IMR-90 (cell line): Measurements from ENCODE around the gene DDAH2. TPM values are rescaled to one million over a fixed set of nuclear protein-coding genes. Genes with fewer than 3 reads are reported as not detected.

Experiments
- ATAC-seq: fragments of 200-7000 bp; cut with Tn5 transposase; 2 replicates; pipeline ENCODE4 v1.9.1; 2020; ENCODE audit warnings: low read depth, mild to moderate bottlenecking, moderate library complexity
- BruUV-seq: library from RNA; stranded (reverse); fragments of 400-500 nt; replicated peaks from 2 replicates; lab custom pipeline; 2021; lab: Mats Ljungman, UMichigan
- CTCF ChIA-PET: fragments of 300-600 bp; formaldehyde crosslinking; extraction: SDS; loops from one replicate; lab custom pipeline; 2021; ENCODE audit warnings: antibody characterized with exemption; lab: Yijun Ruan, JAX
- POLR2A ChIA-PET: fragments of 300-600 bp; sonication (Branson Sonifier 250); formaldehyde crosslinking; loops from one replicate; lab custom pipeline; 2022; ENCODE audit warnings: antibody characterized with exemption; ENCODE audit not compliant: unreplicated experiment; lab: Charles Lee
- DNase-seq: peaks from one replicate; pipeline ENCODE4 v3.0.0; 2013
- H2AFZ ChIP-seq: replicated peaks from 2 replicates; pipeline ENCODE3; 2013; ENCODE audit warnings: low read length, mild to moderate bottlenecking; ENCODE audit not compliant: poor library complexity
- H2AK5ac ChIP-seq: 2 replicates; pipeline ENCODE4 v1.6.1; 2013; ENCODE audit warnings: low read depth, low read length, inconsistent platforms
- H2AK9ac ChIP-seq: replicated peaks from 2 replicates; pipeline ENCODE3; 2013; ENCODE audit warnings: mild to moderate bottlenecking, low read depth, low read length, moderate library complexity; ENCODE audit not compliant: poor library complexity
- H2BK120ac ChIP-seq: 2 replicates; pipeline ENCODE4 v1.6.1; 2013; ENCODE audit warnings: low read depth, low read length, inconsistent platforms
- H2BK15ac ChIP-seq: 3 replicates; pipeline ENCODE4 v1.6.1; 2013; ENCODE audit warnings: low read depth, low read length, inconsistent platforms
- H2BK20ac ChIP-seq: 2 replicates; pipeline ENCODE4 v1.6.1; 2013; ENCODE audit warnings: low read depth, mild to moderate bottlenecking, inconsistent platforms, low read length, moderate library complexity
- H2BK5ac ChIP-seq: 2 replicates; pipeline ENCODE4 v1.6.1; 2013; ENCODE audit warnings: mild to moderate bottlenecking, low read depth, low read length, inconsistent platforms; ENCODE audit not compliant: poor library complexity, severe bottlenecking
- H3K14ac ChIP-seq: replicated peaks from 2 replicates; pipeline ENCODE4 v1.6.1; 2013; ENCODE audit warnings: low read depth, low read length, inconsistent platforms
- H3K18ac ChIP-seq: 2 replicates; pipeline ENCODE4 v1.6.1; 2013; ENCODE audit warnings: low read depth, low read length, control low read depth
- H3K23ac ChIP-seq: 2 replicates; pipeline ENCODE4 v1.6.1; 2013; ENCODE audit warnings: low read depth, low read length, inconsistent platforms
- H3K27ac ChIP-seq: 2 replicates; pipeline ENCODE4 v1.5.1; 2013; ENCODE audit warnings: mild to moderate bottlenecking, control low read depth, low read length; ENCODE audit not compliant: insufficient read depth
- H3K27me3 ChIP-seq: 2 replicates; pipeline ENCODE4 v1.6.1; 2013; ENCODE audit warnings: low read length; ENCODE audit not compliant: control insufficient read depth, insufficient read depth
- H3K36me3 ChIP-seq: 2 replicates; pipeline ENCODE4 v1.6.1; 2013; ENCODE audit warnings: low read length, mixed read lengths; ENCODE audit not compliant: control insufficient read depth, insufficient read depth
- H3K4ac ChIP-seq: 2 replicates; pipeline ENCODE4 v1.6.1; 2013; ENCODE audit warnings: low read depth, low read length, inconsistent platforms
- H3K4me1 ChIP-seq: 2 replicates; pipeline ENCODE4 v1.6.1; 2013; ENCODE audit warnings: low read length, mixed read lengths; ENCODE audit not compliant: control insufficient read depth, insufficient read depth
- H3K4me2 ChIP-seq: 2 replicates; pipeline ENCODE4 v1.6.1; 2013; ENCODE audit warnings: low read depth, mild to moderate bottlenecking, control low read depth, low read length, moderate library complexity
- H3K4me3 ChIP-seq: 2 replicates; pipeline ENCODE4 v1.5.1; 2013; ENCODE audit warnings: low read depth, mild to moderate bottlenecking, control low read depth, low read length, moderate library complexity; ENCODE audit not compliant: insufficient read depth
- H3K56ac ChIP-seq: 2 replicates; pipeline ENCODE4 v1.6.1; 2013; ENCODE audit warnings: low read length, inconsistent platforms; ENCODE audit not compliant: insufficient read depth; ENCODE audit errors: extremely low read depth
- H3K79me1 ChIP-seq, 2 experiments: 2 replicates each; pipeline ENCODE4 v1.6.1; 2013; ENCODE audit warnings: low read length in 2 of 2, inconsistent platforms in 1 of 2, low read depth in 1 of 2
- H3K9ac ChIP-seq: 2 replicates; pipeline ENCODE4 v1.6.1; 2013; ENCODE audit warnings: low read depth, low read length, control low read depth
- H3K9me1 ChIP-seq: 2 replicates; pipeline ENCODE4 v1.6.1; 2013; ENCODE audit warnings: low read length, inconsistent platforms; ENCODE audit not compliant: insufficient read depth
- H3K9me3 ChIP-seq: 2 replicates; pipeline ENCODE4 v1.6.1; 2013; ENCODE audit warnings: low read length; ENCODE audit not compliant: control insufficient read depth, insufficient read depth
- H4K20me1 ChIP-seq: 2 replicates; pipeline ENCODE4 v1.6.1; 2013; ENCODE audit warnings: low read length, inconsistent platforms; ENCODE audit not compliant: insufficient read depth
- H4K5ac ChIP-seq: 2 replicates; pipeline ENCODE4 v1.6.1; 2013; ENCODE audit warnings: mild to moderate bottlenecking, low read depth, low read length, control low read depth
- H4K8ac ChIP-seq, 2 experiments: 2 replicates each; pipeline ENCODE4 v1.6.1; 2013; ENCODE audit warnings: low read depth in 2 of 2, low read length in 2 of 2, control low read depth in 1 of 2, inconsistent platforms in 1 of 2
- H4K91ac ChIP-seq: 2 replicates; pipeline ENCODE4 v1.6.1; 2013; ENCODE audit warnings: low read depth, low read length, inconsistent platforms; ENCODE audit not compliant: insufficient read depth
- BHLHE40 ChIP-seq: fragments of 150-350 bp; IDR thresholded peaks from 2 replicates; pipeline ENCODE4 v1.6.1; 2016; ENCODE audit warnings: mild to moderate bottlenecking, low read depth, low read length
- CEBPB ChIP-seq: IDR thresholded peaks from 2 replicates; pipeline ENCODE4 v1.6.1; 2012; ENCODE audit warnings: low read depth, low read length, improper control_type of control experiment
- CHD1 ChIP-seq: IDR thresholded peaks from 2 replicates; pipeline ENCODE4 v1.6.1; 2012; ENCODE audit warnings: low read depth, low read length, improper control_type of control experiment
- FOS ChIP-seq: fragments of 150-350 bp; IDR thresholded peaks from 2 replicates; pipeline ENCODE4 v1.6.1; 2016; ENCODE audit warnings: low read depth, low read length
- MAFK ChIP-seq: IDR thresholded peaks from 2 replicates; pipeline ENCODE4 v1.6.1; 2012; ENCODE audit warnings: low read depth, low read length, improper control_type of control experiment
- MAZ ChIP-seq: IDR thresholded peaks from 2 replicates; pipeline ENCODE4 v1.6.1; 2012; ENCODE audit warnings: low read depth, mild to moderate bottlenecking, low read length, improper control_type of control experiment, moderate library complexity, borderline replicate concordance
- NFE2L2 ChIP-seq: fragments of 150-350 bp; IDR thresholded peaks from 2 replicates; pipeline ENCODE4 v1.6.1; 2016; ENCODE audit warnings: low read depth, mild to moderate bottlenecking, low read length
- RAD21 ChIP-seq: IDR thresholded peaks from 2 replicates; pipeline ENCODE4 v1.6.1; 2012; ENCODE audit warnings: low read length, improper control_type of control experiment
- RCOR1 ChIP-seq: IDR thresholded peaks from 2 replicates; pipeline ENCODE4 v1.6.1; 2012; ENCODE audit warnings: mild to moderate bottlenecking, low read length, improper control_type of control experiment; ENCODE audit not compliant: insufficient replicate concordance
- SMC3 ChIP-seq: fragments of 150-350 bp; IDR thresholded peaks from 2 replicates; pipeline ENCODE4 v1.6.1; 2016; ENCODE audit warnings: low read depth, mild to moderate bottlenecking, antibody characterized with exemption, low read length, moderate library complexity
- WGBS, 2 experiments: methylation state at CpG; one replicate each; pipeline versions ENCODE4 v1.1.5 to v1.1.7; 2013; ENCODE audit warnings: missing lambda C conversion rate in 2 of 2; ENCODE audit not compliant: insufficient read length in 1 of 2; ENCODE audit errors: extremely low coverage in 2 of 2; 5-methylcytosine and 5-hydroxymethylcytosine counted together
- dilution Hi-C: fragments of 300-500 bp; cut with HindIII; formaldehyde crosslinking; loops from one replicate; pipeline ENCODE4 v1.14.3; 2018; ENCODE audit warnings: low sequenced_read_pairs; ENCODE audit not compliant: unreplicated experiment
- in situ Hi-C: fragments of 300-500 bp; cut with MboI; formaldehyde crosslinking; loops from 3 replicates; pipeline ENCODE4 v1.14.3; 2019; ENCODE audit warnings: low sequenced_read_pairs, inconsistent platforms, mixed read lengths
- intact Hi-C: fragments of 100-400 bp; cut with micrococcal nuclease; formaldehyde crosslinking; loops from 2 replicates; pipeline ENCODE4 v1.10.0; 2022
- polyA plus RNA-seq, 3 experiments: library from polyadenylated mRNA; depleted of rRNA; stranded (reverse); fragments of >200 nt; gene quantifications; 2 replicates each; pipeline ENCODE4 v1.2.3, GENCODE V29; 2012; ENCODE audit warnings: low replicate concordance in 1 of 3
- total RNA-seq: library from RNA; depleted of rRNA; stranded (reverse); fragments of >200 nt; gene quantifications from 2 replicates; pipeline ENCODE4 v1.2.3, GENCODE V29; 2012
- TF ChIP-seq, protein P1 (sequence below): conservative IDR thresholded peaks from 2 replicates; pipeline ENCODE4 v1.5.1; 2012; ENCODE audit warnings: mild to moderate bottlenecking, low read depth, low read length, improper control_type of control experiment
- TF ChIP-seq, protein P2 (sequence below): fragments of 150-350 bp; IDR thresholded peaks from 2 replicates; pipeline ENCODE4 v1.6.1; 2016; ENCODE audit warnings: low read depth, mild to moderate bottlenecking, low read length, moderate library complexity, borderline replicate concordance
- TF ChIP-seq, protein P3 (sequence below): fragments of 150-350 bp; IDR thresholded peaks from 2 replicates; pipeline ENCODE4 v1.6.1; 2017; ENCODE audit warnings: mild to moderate bottlenecking, antibody characterized with exemption, low read length, low read depth

DDAH2 gene
- total and polyA plus RNA-seq, 2 of the 4 experiments (the other 2 are of a cell fraction) = 40.7 to 57.9 TPM

DNA sequence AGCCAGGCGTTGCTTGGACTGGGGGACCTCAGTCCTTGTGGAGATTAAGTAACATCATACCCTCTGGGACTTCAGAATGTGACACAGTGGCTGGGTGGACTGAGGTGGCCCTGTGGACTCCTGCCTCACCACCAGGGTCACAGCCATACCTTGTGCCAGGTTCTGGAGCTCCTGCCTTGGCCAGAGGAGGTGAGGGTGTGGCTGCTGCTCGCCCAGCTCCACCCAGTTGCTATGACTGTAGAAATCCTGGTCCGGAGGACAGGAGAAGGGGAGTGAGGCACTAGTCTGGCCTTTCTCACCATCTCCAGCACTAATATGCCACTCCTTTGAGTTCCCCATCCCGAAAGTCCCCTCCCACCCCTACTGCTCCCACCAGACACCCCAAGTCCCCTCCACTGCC lies 46.1 kb upstream of the DDAH2 start:
- intact Hi-C loops = no loop called here
- Histone ChIP-seq H2BK5ac (no peak overlapping the region), H3K9me1 (0 out of 2 replicates have a peak, but pooled peaks cover 8% of the 10 kb centered on the region), H2AFZ (peak overlapping the region; percentile 41), H3K23ac (no peak overlapping the region), H3K56ac (no peak overlapping the region), H2AK9ac (peak overlapping the region; percentile 55), H3K18ac (no peak overlapping the region), H2AK5ac (peak overlapping the region; percentile 33), H3K27ac (no peak overlapping the region), H3K9me3 (no peaks in the 10 kb centered on the region), H4K91ac (no peak overlapping the region), H4K5ac (no peak overlapping the region), H3K4me1 (peaks cover 10% of the 10 kb centered on the region), H4K8ac (no peak overlapping the region), H3K4me3 (no peak overlapping the region), H2BK20ac (no peak overlapping the region), H3K27me3 (no peaks in the 10 kb centered on the region), H3K14ac (no peak overlapping the region), H3K36me3 (peaks cover 20% of the 10 kb centered on the region), H3K4me2 (no peak overlapping the region), H3K9ac (no peak overlapping the region), H3K4ac (no peak overlapping the region), H2BK15ac (no peak overlapping the region), H2BK120ac (no peak overlapping the region), H3K79me1 (0 out of 4 replicates have a peak, but pooled peaks cover 0 to 2% of the 10 kb centered on the region in 2 experiments), H4K20me1 (no peaks in the 10 kb centered on the region)
- WGBS, 2 experiments = no CpG with 5 or more reads among the region's 4 CpGs
- BruUV-seq = no TSS peak
- DNase-seq = no peak
- ATAC-seq = no peak
- TF ChIP-seq RAD21 (no peak), NFE2L2 (no peak), BHLHE40 (no peak), SMC3 (no peak), MAZ (no peak), RCOR1 (no peak), FOS (no peak), CEBPB (no peak), MAFK (no peak), CHD1 (no peak)
- TF ChIP-seq, protein P1, sequence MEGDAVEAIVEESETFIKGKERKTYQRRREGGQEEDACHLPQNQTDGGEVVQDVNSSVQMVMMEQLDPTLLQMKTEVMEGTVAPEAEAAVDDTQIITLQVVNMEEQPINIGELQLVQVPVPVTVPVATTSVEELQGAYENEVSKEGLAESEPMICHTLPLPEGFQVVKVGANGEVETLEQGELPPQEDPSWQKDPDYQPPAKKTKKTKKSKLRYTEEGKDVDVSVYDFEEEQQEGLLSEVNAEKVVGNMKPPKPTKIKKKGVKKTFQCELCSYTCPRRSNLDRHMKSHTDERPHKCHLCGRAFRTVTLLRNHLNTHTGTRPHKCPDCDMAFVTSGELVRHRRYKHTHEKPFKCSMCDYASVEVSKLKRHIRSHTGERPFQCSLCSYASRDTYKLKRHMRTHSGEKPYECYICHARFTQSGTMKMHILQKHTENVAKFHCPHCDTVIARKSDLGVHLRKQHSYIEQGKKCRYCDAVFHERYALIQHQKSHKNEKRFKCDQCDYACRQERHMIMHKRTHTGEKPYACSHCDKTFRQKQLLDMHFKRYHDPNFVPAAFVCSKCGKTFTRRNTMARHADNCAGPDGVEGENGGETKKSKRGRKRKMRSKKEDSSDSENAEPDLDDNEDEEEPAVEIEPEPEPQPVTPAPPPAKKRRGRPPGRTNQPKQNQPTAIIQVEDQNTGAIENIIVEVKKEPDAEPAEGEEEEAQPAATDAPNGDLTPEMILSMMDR = no peak
- TF ChIP-seq, protein P2, sequence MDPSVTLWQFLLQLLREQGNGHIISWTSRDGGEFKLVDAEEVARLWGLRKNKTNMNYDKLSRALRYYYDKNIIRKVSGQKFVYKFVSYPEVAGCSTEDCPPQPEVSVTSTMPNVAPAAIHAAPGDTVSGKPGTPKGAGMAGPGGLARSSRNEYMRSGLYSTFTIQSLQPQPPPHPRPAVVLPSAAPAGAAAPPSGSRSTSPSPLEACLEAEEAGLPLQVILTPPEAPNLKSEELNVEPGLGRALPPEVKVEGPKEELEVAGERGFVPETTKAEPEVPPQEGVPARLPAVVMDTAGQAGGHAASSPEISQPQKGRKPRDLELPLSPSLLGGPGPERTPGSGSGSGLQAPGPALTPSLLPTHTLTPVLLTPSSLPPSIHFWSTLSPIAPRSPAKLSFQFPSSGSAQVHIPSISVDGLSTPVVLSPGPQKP = no peak
- TF ChIP-seq, protein P3, sequence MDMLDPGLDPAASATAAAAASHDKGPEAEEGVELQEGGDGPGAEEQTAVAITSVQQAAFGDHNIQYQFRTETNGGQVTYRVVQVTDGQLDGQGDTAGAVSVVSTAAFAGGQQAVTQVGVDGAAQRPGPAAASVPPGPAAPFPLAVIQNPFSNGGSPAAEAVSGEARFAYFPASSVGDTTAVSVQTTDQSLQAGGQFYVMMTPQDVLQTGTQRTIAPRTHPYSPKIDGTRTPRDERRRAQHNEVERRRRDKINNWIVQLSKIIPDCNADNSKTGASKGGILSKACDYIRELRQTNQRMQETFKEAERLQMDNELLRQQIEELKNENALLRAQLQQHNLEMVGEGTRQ = no peak
- POLR2A ChIA-PET = no interaction called here
- CTCF ChIA-PET = interaction anchor here (0.9 to 1.2 kb wide), 2 partner anchors 16 to 21 kb away, joined by 3 to 4 read pairs; partner anchors contain the start of gene VARS1
- in situ Hi-C loops = no loop called here
- dilution Hi-C loops = no loop called here
